NCI-H2196 treated with DMSO at 0.1 percent for 48 hours (cell line): ENCODE measurements around the gene H6PD.

Experiments
- DNase-seq: peaks from one replicate; lab custom pipeline; 2025; ENCODE audit not compliant: unreplicated experiment; lab: John Stamatoyannopoulos, UW

The H6PD gene

DNA sequence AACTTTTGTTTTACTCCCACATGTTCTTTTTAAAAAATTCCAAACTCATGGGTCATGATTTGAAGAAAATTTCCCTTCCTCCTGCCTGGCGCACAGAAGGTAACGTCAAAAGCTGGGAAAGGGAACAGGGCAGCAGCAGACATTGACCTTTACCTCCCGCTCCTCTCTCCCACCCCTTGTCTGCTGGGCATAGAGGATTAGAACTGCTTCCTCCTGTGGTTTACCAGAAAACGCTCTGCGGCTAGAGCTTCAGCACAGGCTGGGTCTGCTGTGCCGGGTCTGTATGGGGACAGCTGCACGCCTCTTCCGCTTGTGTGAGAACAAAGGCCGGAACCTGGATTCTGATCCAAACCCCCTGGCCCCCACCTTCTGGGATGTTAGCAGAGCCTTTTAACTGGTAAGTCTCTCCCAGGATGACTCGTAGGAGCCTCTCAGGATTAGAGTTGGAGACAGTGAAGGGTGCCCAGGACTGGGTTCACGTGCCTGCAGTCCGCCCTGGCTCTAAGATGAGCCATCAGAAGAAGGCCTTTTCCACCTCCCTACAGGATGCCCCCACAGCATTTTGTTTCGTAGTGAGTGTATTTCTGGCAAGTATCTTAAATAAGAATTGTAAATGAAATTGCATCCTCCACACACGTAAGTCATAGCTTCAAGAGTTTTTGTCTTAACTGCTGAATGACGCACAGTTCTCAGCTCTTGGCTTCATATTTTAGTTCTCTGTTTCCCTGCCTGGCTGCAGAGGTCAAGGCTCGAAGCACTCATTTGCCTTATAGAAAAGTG is 5.2 kb downstream of the H6PD start:
- DNase-seq, result no peak

DNA sequence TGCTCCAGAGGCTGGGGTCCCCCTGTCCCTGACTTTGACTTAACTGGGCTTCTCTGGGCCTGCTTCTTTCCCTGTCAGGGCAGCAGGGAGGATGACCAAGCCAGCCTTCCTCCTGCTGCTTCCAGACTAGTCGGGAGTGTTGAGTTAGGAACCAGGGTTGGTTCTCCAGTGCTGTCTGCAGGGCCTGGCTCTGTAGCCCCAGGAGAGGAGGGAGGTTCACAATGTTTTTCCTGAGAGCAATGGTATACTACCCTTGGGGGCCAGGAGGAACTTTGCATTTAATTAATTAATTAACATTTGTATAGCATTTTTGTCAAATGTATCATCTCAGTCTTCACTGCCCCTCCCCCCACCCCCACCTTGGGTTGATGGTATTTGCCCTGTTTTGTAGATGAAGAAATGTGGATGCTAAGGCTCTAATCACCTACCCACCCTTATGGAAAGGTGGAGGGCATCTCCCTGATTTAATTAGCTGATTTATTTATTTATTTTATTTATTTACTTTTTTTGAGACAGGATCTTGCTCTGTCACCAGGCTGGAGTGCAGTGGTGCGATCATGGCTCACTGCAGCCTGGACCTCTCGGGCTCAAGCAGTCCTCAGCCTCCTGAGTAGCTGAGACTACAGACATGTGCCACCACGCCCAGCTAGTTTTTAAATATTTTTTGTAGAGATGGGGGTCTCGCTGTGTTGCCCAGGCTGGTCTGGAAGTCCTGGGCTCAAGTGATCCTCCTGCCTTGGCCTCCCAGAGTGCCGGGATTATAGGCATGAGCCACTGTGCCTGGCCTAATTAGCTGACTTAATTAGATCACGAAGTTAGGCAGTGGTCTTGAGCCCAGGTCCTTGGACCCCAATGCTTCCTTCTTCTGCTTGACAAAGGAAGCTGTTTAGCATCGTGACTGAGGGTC is 6.6 kb downstream of the H6PD start:
- DNase-seq, result no peak

- DNase-seq, result no peak
These were observed 7.3 kb downstream of the H6PD start for GRCh38 chr1:9241891-9242290.

DNA sequence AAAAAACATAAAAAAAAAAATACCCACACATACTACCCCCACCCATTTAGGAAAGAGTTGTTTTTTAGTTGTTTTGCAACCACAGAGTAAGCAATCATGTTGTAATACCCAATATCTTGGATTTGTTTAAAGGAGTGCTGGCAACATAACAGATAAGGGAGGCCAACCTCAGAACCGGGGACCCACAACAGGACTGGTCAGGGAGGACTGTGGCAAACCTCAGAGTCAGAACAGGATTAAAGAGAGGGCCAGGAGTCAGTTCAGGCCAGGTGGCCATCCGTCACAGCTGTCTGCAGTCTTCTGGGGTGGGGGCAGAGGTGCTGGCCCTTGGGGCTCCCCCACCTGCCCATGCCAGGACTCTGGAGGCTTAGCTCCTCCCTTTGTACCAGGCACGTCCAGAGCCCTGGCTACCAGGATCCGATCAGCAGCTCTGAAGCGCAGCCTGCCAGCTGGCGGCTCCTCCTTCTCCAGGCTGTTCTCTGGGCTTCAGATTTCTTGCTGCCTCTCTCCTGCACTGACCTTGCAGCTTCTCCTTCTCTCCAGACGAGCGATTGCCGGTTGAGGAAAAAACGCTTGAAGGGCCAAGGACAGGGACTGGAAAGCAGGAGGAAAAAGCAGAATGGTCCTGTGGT is 7.9 kb downstream of the H6PD start:
- DNase-seq, result no peak

DNA sequence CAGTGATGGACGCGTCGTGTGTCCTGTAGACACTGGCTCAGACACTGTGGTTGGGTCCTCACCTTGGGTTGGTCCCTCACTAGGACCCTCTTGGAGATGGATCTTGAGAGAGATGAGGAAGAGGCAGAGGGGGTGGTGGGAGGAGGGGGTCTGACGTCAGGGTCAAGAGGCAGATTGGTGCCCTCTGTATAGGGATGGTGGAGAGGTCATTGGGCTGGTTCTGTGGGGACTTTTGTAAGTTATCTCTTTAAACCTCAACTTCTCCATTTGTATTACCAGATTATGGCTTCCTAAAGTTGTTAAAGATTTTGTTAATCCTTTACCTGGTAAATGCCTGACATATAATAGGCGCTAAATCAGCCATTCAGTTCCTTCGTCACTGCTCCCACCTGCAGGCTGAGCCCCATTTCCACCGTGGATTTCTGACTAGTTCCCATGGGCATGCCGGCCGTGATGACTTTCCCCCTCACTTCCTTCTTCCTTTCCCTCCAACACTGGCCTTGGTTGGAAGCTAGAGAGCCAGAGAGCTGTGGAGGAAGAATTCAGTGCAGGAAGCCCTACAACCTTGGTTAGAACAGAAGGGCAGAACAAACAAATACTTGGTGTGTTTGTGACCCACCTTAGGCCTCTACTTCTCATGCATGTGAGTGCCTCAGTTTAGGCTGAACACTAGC is 8.6 kb downstream of the H6PD start:
- no peak for DNase-seq

- no peak for DNase-seq
These were observed 10.1 kb downstream of the H6PD start for GRCh38 chr1:9244501-9245229.

DNA sequence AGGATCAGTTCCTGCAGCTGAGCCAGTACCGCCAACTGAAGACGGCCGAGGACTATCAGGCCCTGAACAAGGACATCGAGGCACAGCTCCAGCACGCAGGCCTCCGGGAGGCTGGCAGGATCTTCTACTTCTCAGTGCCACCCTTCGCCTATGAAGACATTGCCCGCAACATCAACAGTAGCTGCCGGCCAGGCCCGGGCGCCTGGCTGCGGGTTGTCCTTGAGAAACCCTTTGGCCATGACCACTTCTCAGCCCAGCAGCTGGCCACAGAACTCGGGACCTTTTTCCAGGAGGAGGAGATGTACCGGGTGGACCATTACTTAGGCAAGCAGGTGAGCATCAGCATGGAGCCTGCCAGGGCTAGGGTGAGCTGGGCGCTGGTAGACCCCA is 10.7 kb downstream of the H6PD start:
- DNase-seq, result no peak

- no peak for DNase-seq
These were observed 11.1 kb downstream of the H6PD start for GRCh38 chr1:9245661-9246060.

- DNase-seq, result no peak
These were observed 11.6 kb downstream of the H6PD start for GRCh38 chr1:9246215-9246614.

DNA sequence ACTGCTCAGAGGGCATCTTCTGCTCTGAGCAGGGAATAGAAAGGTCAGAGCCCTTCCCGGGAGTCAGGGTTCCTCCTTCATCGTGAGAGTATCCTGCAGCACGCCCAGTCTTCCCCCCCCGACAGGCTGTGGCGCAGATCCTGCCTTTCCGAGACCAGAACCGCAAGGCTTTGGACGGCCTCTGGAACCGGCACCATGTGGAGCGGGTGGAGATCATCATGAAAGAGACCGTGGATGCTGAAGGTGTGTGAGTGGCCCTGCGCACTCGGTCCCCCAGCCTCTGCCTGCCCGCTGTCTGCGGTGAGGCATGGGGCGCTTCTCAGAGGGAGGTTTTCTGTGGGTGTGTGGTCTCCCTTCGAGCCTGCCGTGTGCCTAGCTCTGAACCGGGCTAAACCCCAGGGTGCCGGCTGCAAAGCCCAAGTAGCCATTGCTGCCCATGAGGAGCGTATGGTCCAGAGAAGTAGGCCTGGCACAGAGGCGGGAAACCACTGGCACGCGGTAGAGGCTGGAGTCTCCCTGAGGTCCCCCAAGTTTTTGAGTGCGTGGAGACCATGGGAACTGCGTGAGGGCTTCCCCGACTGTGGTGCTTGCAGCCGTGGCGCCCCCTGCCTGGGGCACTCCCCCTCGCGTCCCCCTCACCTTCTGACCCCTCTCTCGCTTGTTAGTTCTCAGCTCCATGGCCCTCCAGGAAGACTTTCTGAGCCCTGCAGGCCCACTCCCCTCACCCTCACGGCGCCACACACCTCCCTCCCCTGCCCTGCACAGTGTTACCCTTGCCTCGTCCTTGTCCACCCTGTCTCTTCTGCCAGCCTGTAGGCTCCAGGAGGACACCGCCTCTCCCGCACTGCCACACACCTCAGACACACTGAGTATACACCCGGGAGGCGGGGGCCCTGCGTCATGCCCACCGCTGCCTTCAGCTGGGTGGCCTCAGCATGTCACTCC is 12.5 kb downstream of the H6PD start:
- no peak for DNase-seq

DNA sequence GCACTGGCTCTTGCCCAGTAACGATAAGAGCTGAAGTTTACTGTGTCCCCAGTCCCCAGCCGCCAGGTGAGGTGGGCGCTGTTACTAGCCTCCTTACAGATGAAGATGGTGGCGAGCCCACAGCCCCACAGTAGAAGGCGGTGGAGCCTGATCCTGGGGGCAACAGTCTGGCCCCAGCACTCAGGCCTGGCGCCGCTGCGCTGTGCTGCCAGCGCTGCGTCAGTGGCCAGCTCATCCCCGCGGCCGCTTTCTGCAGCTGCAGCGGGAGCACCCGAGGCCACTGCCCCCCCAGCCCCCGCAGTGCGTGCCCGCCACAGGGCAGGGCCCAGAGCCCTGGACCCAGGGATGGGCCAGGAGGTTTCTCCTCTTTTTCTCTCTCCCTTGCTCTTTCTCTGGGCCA is 13.3 kb downstream of the H6PD start:
- DNase-seq, result no peak

- DNase-seq, result no peak
These were observed 14.0 kb downstream of the H6PD start for GRCh38 chr1:9248341-9249262.

- DNase-seq, result no peak
These were observed 14.6 kb downstream of the H6PD start for GRCh38 chr1:9249263-9249533.

DNA sequence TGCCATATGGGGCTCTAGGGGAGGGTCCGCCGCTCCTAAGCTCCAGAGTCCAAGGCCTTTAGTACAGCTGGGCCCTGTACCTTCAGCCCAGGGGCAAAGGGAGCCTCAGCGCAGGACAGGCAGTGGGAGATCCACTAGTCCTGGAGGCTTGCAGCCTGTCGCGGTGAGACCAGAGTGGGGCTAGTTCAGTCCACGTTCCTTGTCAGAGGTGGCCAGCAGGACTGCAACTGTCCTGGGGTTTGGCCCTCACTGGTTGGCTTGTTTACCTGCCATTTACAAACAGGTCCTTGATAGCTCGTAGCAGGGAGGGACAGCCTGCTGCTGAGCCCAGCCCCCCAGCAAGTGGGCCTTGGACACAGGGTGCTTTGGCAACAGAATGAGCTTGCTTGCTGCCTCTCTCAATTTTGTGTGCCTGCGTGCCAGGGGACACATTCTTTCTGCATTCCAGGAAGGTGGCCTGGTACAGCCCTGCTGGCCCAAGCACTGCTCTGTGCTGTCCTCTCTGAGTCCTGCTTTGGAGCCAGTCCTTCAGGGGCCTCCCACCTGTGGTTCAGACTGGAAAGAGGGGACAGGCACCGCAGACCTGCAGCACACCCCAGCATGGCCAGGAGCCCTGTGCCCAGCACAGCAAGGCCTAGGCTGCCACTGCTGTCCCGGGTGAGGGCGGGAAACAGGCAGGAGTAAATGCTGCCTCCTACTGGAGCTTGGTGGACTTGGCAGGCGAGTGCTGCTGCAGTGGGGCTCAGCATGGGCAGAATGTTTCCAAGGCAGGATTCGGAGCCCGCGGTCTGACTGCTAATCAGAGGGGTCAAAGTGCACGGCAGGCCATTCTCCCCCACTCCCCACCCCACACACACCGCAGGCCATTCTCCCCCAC is 15.2 kb downstream of the H6PD start:
- DNase-seq, result no peak

GRCh38 chr1:9250411-9251381 is 16.1 kb downstream of the H6PD start:
- no peak for DNase-seq

GRCh38 chr1:9251501-9251900 is 16.9 kb downstream of the H6PD start:
- DNase-seq, result no peak

- no peak for DNase-seq
These were observed 18.4 kb downstream of the H6PD start for GRCh38 chr1:9253004-9253403.
